Neural progenitor cell (in vitro differentiated cells): ENCODE results near the gene IGFL3.

Experiments
- EZH2 ChIP-seq: fragments of 200-600 bp; sonication (generic); IDR thresholded peaks from 2 replicates; pipeline ENCODE4 v1.6.1; 2017; ENCODE audit warnings: antibody characterized with exemption, mild to moderate bottlenecking, moderate library complexity
- EZH2phosphoT487 ChIP-seq: fragments of 200-600 bp; sonication (generic); IDR thresholded peaks from 2 replicates; pipeline ENCODE4 v1.6.1; 2017; ENCODE audit warnings: antibody characterized with exemption
- TF ChIP-seq, protein P1 (sequence below): fragments of 200-600 bp; sonication (generic); IDR thresholded peaks from 2 replicates; pipeline ENCODE4 v1.5.1; 2017; ENCODE audit warnings: antibody characterized with exemption, mild to moderate bottlenecking

DNA sequence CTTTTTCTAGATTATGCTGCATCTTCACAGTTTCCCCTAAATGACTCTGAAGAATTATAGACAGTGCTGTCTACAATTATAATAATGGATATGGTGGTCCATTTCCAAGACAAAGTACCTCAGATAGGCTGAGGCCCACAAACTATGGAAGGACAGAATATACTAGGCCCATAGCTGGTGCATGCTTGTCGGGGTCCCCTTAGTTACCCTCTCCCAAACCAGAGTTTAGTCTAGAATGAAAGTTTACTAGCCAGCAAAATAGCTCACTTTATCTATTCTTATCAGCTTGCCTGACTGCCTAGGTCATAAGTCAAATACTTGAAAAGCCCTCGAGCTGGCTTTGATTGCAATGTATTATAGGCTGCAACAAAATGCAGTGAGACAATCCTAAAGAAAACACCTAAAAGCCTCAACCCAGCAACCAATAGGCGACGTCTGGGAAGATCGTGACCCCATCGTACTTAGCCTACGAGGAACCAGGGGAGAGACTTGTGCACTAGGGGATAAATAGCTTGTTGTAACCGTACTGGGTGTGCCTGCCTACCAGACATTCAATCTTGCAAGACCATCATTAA lies 22.8 kb upstream of the IGFL3 start:
- TF ChIP-seq, protein P1, sequence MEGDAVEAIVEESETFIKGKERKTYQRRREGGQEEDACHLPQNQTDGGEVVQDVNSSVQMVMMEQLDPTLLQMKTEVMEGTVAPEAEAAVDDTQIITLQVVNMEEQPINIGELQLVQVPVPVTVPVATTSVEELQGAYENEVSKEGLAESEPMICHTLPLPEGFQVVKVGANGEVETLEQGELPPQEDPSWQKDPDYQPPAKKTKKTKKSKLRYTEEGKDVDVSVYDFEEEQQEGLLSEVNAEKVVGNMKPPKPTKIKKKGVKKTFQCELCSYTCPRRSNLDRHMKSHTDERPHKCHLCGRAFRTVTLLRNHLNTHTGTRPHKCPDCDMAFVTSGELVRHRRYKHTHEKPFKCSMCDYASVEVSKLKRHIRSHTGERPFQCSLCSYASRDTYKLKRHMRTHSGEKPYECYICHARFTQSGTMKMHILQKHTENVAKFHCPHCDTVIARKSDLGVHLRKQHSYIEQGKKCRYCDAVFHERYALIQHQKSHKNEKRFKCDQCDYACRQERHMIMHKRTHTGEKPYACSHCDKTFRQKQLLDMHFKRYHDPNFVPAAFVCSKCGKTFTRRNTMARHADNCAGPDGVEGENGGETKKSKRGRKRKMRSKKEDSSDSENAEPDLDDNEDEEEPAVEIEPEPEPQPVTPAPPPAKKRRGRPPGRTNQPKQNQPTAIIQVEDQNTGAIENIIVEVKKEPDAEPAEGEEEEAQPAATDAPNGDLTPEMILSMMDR, result no peak
- TF ChIP-seq EZH2, result no peak
- no peak for TF ChIP-seq EZH2phosphoT487
